Transverse colon (tissue), 3 donors: ENCODE measurements around the gene ZNF274.

ENCODE experiments used
- CTCF ChIP-seq, 5 experiments: fragments of 200-600 bp in 3 of 5; fragments of 450-650 bp in 2 of 5; sonication (generic) in 3 of 5; IDR thresholded peaks; 1 replicate in 2 of 5; 2 replicates in 3 of 5; pipeline ENCODE4 v1.5.1; 2016 to 2017; ENCODE audit warnings: antibody characterized with exemption in 5 of 5, inconsistent platforms in 3 of 5, mild to moderate bottlenecking in 2 of 5, moderate library complexity in 1 of 5
- POLR2A ChIP-seq: fragments of 450-650 bp; IDR thresholded peaks from one replicate; pipeline ENCODE4 v1.6.1; 2016; ENCODE audit warnings: antibody characterized with exemption, mild to moderate bottlenecking, moderate library complexity

GRCh38 chr19:58181902-58182576 lies 822 bp upstream of the ZNF274 start:
- TF ChIP-seq POLR2A: no peak
- TF ChIP-seq CTCF (IDR thresholded peaks at IDR 0.05): peak in 4 of 5 experiments; percentile 26 to 38 (median 29)
